Fibroblast of mammary gland (primary cell): Measurements from ENCODE around the gene POC1A.

Experiments used
- DNase-seq: peaks from one replicate; pipeline ENCODE4 v3.0.0-alpha.2; 2010; ENCODE audit warnings: low read depth
- H3K4me3 ChIP-seq: 2 replicates; pipeline ENCODE4 v1.5.1; 2011; ENCODE audit warnings: low read depth, mild to moderate bottlenecking, low read length, moderate library complexity; ENCODE audit not compliant: control insufficient read depth
- CTCF ChIP-seq: conservative IDR thresholded peaks from 2 replicates; pipeline ENCODE4 v1.5.1; 2011; ENCODE audit warnings: low read depth, low read length, inconsistent platforms; ENCODE audit not compliant: control insufficient read depth, insufficient read depth

The POC1A gene

GRCh38 chr3:52121464-52121805 lies 32.8 kb downstream of the POC1A start:
- no peak overlapping the region for H3K4me3 ChIP-seq
- no peak for DNase-seq
- no peak for TF ChIP-seq CTCF

- no peak overlapping the region for H3K4me3 ChIP-seq
- peak; percentile 21 for DNase-seq
- no peak for TF ChIP-seq CTCF
Observed at GRCh38 chr3:52120556-52121463, 33.4 kb downstream of the POC1A start.

- no peak for DNase-seq
- no peak overlapping the region for H3K4me3 ChIP-seq
- no peak for TF ChIP-seq CTCF
Observed at GRCh38 chr3:52119826-52120225, 34.4 kb downstream of the POC1A start.

GRCh38 chr3:52119099-52119498 lies 35.1 kb downstream of the POC1A start:
- DNase-seq, result no peak
- H3K4me3 ChIP-seq, result no peak overlapping the region
- no peak for TF ChIP-seq CTCF

GRCh38 chr3:52118156-52118875 lies 35.9 kb downstream of the POC1A start:
- no peak for TF ChIP-seq CTCF
- H3K4me3 ChIP-seq, result no peak overlapping the region
- DNase-seq, result no peak

GRCh38 chr3:52117537-52117936 lies 36.7 kb downstream of the POC1A start:
- no peak for DNase-seq
- no peak overlapping the region for H3K4me3 ChIP-seq
- no peak for TF ChIP-seq CTCF
